HepG2 (cell line): ENCODE results near the gene HEBP1.

ENCODE experiments used
- FOXJ3 ChIP-seq: sonication (generic); formaldehyde crosslinking; IDR thresholded peaks from 2 replicates; pipeline ENCODE4 v1.4.0; 2020; ENCODE audit warnings: missing genetic modification reagents, mild to moderate bottlenecking, borderline replicate concordance
- NR3C1 ChIP-seq: sonication (generic); formaldehyde crosslinking; IDR thresholded peaks from 2 replicates; pipeline ENCODE4 v1.4.0; 2020; ENCODE audit warnings: missing genetic modification reagents
- SIX1 ChIP-seq: sonication (generic); formaldehyde crosslinking; IDR thresholded peaks from 2 replicates; pipeline ENCODE4 v1.4.0; 2020; ENCODE audit warnings: missing genetic modification reagents, borderline replicate concordance
- ZSCAN29 ChIP-seq: sonication (generic); formaldehyde crosslinking; conservative IDR thresholded peaks from 2 replicates; pipeline ENCODE4 v1.4.0; 2020; ENCODE audit warnings: mild to moderate bottlenecking, missing genetic modification reagents
- TF ChIP-seq, protein P1 (sequence below): IDR thresholded peaks from 2 replicates; pipeline ENCODE4 v1.6.1; 2012; ENCODE audit warnings: inconsistent platforms

DNA sequence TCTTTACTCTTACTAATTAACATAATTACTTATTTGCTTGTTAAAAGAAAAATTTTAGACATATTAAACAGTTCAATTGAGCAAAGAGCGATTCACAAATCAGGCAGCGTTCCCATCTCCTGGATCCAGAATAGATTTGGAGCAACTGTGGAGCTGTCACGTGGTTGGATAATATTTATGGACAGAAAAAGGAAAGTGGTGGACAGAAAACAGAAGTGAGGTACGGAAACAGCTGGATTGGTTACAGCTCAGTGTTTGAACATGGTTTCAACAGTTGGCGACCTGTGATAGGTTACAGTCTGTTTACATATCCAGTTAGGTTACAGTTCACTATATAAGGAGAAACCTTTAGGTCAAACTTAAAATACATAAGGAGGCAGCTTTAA lies 24.5 kb upstream of the HEBP1 start:
- TF ChIP-seq, protein P1, sequence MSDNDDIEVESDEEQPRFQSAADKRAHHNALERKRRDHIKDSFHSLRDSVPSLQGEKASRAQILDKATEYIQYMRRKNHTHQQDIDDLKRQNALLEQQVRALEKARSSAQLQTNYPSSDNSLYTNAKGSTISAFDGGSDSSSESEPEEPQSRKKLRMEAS, result no peak
- TF ChIP-seq NR3C1 (CRISPR knock-in tag) (no peak), FOXJ3 (no peak), SIX1 (no peak), ZSCAN29 (CRISPR knock-in tag) (no peak)
